Measurements from ENCODE around the gene CPNE5.

GRCh38 chr6:36873115-36873514 lies 33.9 kb upstream of the CPNE5 start:
- no peak for TF ChIP-seq CTCF (IDR thresholded peaks at IDR 0.05)
- no peak for TF ChIP-seq POLR2AphosphoS5 (IDR thresholded peaks at IDR 0.05)
- no peak for TF ChIP-seq POLR2A (IDR thresholded peaks at IDR 0.05)

Measured in transverse colon (tissue), 4 donors.